ENCODE measurements around the gene MPPED1. TPM values are rescaled to one million over a fixed set of nuclear protein-coding genes. Genes with fewer than 3 reads are reported as not detected.

MPPED1 gene
- total RNA-seq, 1 experiment from 2014 or later, result not detected

GRCh38 chr22:43421046-43421665 lies 9.3 kb downstream of the MPPED1 start:
- DNase-seq, result no peak
- no peaks in the 10 kb centered on the region; the same call in 1 of the 2 replicates for H4K20me1 ChIP-seq (ENCODE audit: insufficient read depth)
- H3F3A ChIP-seq (ENCODE audit: insufficient read depth, low read depth), result no peaks in the 10 kb centered on the region
- H3K27ac ChIP-seq, result no peak overlapping the region
- no peaks in the 10 kb centered on the region for H3K9me2 ChIP-seq (ENCODE audit: insufficient read depth)
- TF ChIP-seq EZH2 (IDR thresholded peaks at IDR 0.05; ENCODE audit: low read depth) (no peak), CTCF (conservative IDR thresholded peaks at IDR 0.05) (no peak)
- H3K79me2 ChIP-seq (ENCODE audit: low read depth), result no peaks in the 10 kb centered on the region
- H3K4me1 ChIP-seq (replicated peaks; ENCODE audit: insufficient read depth), result no peaks in the 10 kb centered on the region
- POLR2A ChIA-PET (ENCODE audit: unreplicated experiment), result no interaction called here
- no TSS peak for BruUV-seq (replicated peaks)
- intact Hi-C loops (cut with micrococcal nuclease; ENCODE audit: unreplicated experiment), result no loop called here
- peaks cover 99% of the 10 kb centered on the region for H3K27me3 ChIP-seq (ENCODE audit: insufficient read depth, low read depth)
- H3K4me2 ChIP-seq, result no peak overlapping the region
- H3K9me3 ChIP-seq (ENCODE audit: insufficient read depth, low read depth), result no peaks in the 10 kb centered on the region
- H2AFZ ChIP-seq, result no peak overlapping the region
- H3K4me3 ChIP-seq, result no peak overlapping the region
- CTCF ChIA-PET, result no interaction called here
- no peaks in the 10 kb centered on the region for H3K36me3 ChIP-seq (ENCODE audit: low read depth)

- Histone ChIP-seq H3K27me3 (ENCODE audit: insufficient read depth, low read depth) (peaks cover 99% of the 10 kb centered on the region), H4K20me1 (ENCODE audit: insufficient read depth) (no peaks in the 10 kb centered on the region; the same call in 1 of the 2 replicates), H3K4me3 (no peak overlapping the region), H3F3A (ENCODE audit: insufficient read depth, low read depth) (no peaks in the 10 kb centered on the region), H3K4me1 (replicated peaks; ENCODE audit: insufficient read depth) (no peaks in the 10 kb centered on the region), H3K36me3 (ENCODE audit: low read depth) (no peaks in the 10 kb centered on the region), H3K79me2 (ENCODE audit: low read depth) (no peaks in the 10 kb centered on the region), H3K9me2 (ENCODE audit: insufficient read depth) (no peaks in the 10 kb centered on the region), H3K27ac (no peak overlapping the region), H3K9me3 (ENCODE audit: insufficient read depth, low read depth) (no peaks in the 10 kb centered on the region), H3K4me2 (no peak overlapping the region), H2AFZ (no peak overlapping the region)
- no TSS peak for BruUV-seq (replicated peaks)
- no peak for TF ChIP-seq EZH2 (IDR thresholded peaks at IDR 0.05; ENCODE audit: low read depth)
- TF ChIP-seq CTCF (conservative IDR thresholded peaks at IDR 0.05), result no peak
- ChIA-PET POLR2A (ENCODE audit: unreplicated experiment) (no interaction called here), CTCF (no interaction called here)
- DNase-seq, result no peak
- intact Hi-C loops (cut with micrococcal nuclease; ENCODE audit: unreplicated experiment), result no loop called here
These were observed 10.3 kb downstream of the MPPED1 start for GRCh38 chr22:43421914-43422615.

GRCh38 chr22:43423046-43423445 lies 11.2 kb downstream of the MPPED1 start:
- Histone ChIP-seq H3K27ac (no peak overlapping the region), H3K4me3 (no peak overlapping the region), H3K27me3 (ENCODE audit: insufficient read depth, low read depth) (peaks cover 99% of the 10 kb centered on the region), H3K36me3 (ENCODE audit: low read depth) (no peaks in the 10 kb centered on the region), H3K9me2 (ENCODE audit: insufficient read depth) (no peaks in the 10 kb centered on the region), H3F3A (ENCODE audit: insufficient read depth, low read depth) (no peaks in the 10 kb centered on the region), H3K4me2 (no peak overlapping the region), H4K20me1 (ENCODE audit: insufficient read depth) (no peaks in the 10 kb centered on the region; the same call in 1 of the 2 replicates), H2AFZ (no peak overlapping the region), H3K79me2 (ENCODE audit: low read depth) (no peaks in the 10 kb centered on the region), H3K9me3 (ENCODE audit: insufficient read depth, low read depth) (no peaks in the 10 kb centered on the region), H3K4me1 (replicated peaks; ENCODE audit: insufficient read depth) (no peaks in the 10 kb centered on the region)
- DNase-seq, result no peak
- intact Hi-C loops (cut with micrococcal nuclease; ENCODE audit: unreplicated experiment), result no loop called here
- BruUV-seq (replicated peaks), result no TSS peak
- CTCF ChIA-PET, result no interaction called here
- POLR2A ChIA-PET (ENCODE audit: unreplicated experiment), result no interaction called here
- TF ChIP-seq EZH2 (IDR thresholded peaks at IDR 0.05; ENCODE audit: low read depth) (no peak), CTCF (conservative IDR thresholded peaks at IDR 0.05) (no peak)
